Mammary epithelial cell (primary cell): ENCODE measurements around the gene CCDC88C.

Experiments used
- EZH2 ChIP-seq: IDR thresholded peaks from 2 replicates; pipeline ENCODE4 v1.6.1; 2012; ENCODE audit warnings: low read length, inconsistent platforms, borderline replicate concordance
- TF ChIP-seq, protein P1 (sequence below), 2 donors: IDR thresholded peaks in 1 of 2; conservative IDR thresholded peaks in 1 of 2; 2 replicates each; pipeline ENCODE4 v1.5.1; 2011 to 2012; ENCODE audit warnings: inconsistent platforms in 2 of 2, low read length in 2 of 2, mild to moderate bottlenecking in 2 of 2, control low read depth in 1 of 2, low read depth in 1 of 2; ENCODE audit not compliant: insufficient read depth in 1 of 2; ENCODE audit errors: extremely low read depth in 1 of 2

DNA sequence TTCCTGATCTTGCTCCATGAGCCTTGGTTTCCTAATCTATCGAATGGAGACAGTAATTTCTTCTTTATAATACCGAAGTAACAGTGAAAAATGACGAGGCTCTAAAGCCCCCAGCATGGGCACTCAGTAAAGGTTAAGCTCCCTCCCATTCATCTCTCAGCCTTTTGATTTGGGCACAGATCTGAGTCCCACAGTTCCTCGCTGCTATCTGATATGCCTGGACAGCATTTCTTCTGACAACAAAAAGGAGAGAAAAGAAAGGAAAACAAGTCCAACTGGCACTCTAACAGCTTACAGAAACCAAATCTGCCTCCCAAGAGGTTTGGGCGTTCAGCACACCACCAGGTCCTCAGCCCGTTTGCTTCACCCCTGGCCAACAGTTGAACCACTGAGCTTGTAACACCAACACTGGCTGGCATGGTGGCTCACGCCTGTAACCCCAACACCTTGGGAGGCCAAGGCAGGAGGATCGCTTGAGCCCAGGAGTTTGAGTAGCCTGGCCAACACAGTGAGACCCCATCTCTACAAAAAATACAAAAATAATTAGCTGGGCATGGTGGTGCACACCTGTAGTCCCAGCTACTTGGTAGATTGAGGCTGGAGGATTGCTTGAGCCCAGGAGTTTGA is 19.5 kb downstream of the CCDC88C start:
- TF ChIP-seq, protein P1, sequence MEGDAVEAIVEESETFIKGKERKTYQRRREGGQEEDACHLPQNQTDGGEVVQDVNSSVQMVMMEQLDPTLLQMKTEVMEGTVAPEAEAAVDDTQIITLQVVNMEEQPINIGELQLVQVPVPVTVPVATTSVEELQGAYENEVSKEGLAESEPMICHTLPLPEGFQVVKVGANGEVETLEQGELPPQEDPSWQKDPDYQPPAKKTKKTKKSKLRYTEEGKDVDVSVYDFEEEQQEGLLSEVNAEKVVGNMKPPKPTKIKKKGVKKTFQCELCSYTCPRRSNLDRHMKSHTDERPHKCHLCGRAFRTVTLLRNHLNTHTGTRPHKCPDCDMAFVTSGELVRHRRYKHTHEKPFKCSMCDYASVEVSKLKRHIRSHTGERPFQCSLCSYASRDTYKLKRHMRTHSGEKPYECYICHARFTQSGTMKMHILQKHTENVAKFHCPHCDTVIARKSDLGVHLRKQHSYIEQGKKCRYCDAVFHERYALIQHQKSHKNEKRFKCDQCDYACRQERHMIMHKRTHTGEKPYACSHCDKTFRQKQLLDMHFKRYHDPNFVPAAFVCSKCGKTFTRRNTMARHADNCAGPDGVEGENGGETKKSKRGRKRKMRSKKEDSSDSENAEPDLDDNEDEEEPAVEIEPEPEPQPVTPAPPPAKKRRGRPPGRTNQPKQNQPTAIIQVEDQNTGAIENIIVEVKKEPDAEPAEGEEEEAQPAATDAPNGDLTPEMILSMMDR (conservative IDR thresholded peaks at IDR 0.05 in 1 of 2, IDR thresholded peaks at IDR 0.05 in 1 of 2; ENCODE audit: extremely low read depth in 1 of 2, insufficient read depth in 1 of 2, low read depth in 1 of 2, low read length in 2 of 2), result no peak
- no peak for TF ChIP-seq EZH2
